GM19025 (cell line): ENCODE data around the gene SF1.

ENCODE experiments used
- ATAC-seq: cut with Tn5 transposase; IDR thresholded peaks from one replicate; pipeline ENCODE4 v1.9.1; 2021; ENCODE audit warnings: mild to moderate bottlenecking, low read depth, moderate library complexity; ENCODE audit not compliant: unreplicated experiment

Gene SF1

GRCh38 chr11:64751580-64751979 lies 26.8 kb downstream of the SF1 start:
- no peak for ATAC-seq

DNA sequence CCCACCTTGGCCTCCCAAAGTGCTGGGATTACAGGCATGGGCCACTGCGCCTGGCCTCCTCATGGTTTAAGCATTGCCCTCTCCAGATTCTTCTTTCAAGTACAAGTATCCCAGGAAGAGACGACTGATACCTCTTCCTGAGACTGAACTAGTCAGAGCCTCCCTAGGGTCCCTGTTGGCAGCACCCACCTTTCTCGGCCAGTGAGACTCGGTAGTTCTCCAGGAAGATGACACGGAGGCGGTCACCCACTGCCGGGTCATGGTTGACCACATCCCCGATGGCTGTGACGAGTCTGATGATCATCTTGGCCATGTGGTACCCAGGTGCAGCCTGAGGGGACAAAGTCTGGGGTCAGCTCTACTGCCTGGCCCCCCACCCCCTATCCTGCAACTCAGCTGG lies 27.2 kb downstream of the SF1 start:
- no peak for ATAC-seq

DNA sequence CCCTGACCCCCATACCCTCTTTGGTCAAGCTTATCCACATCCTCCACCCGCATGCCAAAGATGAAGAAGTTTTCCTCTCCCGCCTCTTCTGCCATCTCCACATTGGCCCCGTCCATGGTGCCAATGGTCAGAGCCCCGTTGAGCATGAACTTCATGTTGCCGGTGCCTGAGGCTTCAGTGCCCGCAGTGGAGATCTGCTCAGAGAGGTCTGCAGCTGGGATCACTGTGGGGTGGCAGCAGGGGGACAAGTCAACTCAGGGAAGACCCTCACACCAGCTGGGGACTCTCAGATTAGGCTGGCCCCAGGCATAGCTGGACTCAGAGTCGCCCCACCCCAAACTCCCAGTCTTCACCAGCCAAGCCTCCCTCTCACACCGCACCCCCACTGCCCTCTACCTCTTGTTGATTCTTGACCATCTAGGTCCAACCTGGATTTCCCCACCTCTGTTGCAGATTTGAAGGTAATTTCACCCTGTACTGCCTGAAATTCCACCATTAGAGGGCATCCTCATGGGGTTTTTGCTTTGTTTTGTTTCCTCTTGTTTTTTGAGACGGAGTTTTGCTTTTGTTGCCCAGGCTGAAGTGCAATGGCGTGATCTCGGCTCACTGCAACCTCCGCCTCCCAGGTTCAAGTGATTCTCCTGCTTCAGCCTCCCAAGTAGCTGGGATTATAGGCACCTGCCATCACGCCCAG lies 27.8 kb downstream of the SF1 start:
- no peak for ATAC-seq

DNA sequence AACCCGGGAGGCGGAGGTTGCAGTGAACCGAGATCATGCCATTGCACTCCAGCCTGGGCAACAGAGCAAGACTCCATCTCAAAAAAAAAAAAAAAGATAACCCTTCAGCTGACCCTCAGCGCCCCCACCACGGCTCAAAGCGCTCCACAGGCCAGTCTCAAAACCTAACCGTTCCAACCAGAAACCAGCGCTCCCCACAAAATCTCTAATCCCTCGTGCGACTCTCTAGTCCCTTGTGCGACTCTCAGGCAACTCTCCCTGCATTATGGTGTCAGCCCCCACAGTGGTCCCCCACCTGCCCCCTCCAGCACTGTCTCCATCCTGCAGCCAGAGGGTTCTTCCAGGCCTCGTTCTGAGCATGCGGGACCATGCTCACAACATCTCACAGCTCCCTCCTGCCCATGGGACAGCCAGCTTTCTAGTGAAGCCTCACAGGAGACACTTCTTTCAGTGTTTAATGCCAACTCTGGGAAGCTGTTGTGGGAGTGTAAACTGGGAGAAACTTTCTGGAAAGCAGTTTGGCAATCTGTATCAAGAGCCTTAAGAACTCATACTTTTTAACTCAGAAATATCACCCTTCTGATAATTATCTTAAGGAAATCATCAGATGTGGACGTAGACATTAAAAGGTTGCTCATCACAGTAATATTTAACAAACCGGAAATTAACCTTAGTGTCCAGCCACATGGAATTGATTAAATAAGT lies 30.2 kb downstream of the SF1 start:
- ATAC-seq, result no peak

DNA sequence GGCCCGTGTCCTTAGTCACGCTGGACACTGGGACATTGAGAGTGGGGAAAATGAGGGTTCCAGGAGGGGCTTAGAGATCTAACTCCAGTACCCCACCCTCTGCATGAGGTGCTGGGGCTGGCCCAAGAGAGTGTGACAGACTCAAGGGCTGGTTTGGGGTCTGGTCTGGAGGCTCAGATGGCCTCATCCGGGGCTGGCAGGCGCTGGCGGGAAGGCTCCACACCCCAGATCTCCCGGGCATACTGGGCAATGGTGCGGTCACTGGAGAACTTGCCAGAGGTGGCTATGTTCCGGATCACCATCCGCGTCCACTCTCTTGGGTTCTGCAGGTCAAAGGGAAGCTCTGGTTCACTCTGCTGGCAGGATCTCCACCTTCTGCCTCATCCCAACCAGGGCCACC lies 31.9 kb downstream of the SF1 start:
- no peak for ATAC-seq

DNA sequence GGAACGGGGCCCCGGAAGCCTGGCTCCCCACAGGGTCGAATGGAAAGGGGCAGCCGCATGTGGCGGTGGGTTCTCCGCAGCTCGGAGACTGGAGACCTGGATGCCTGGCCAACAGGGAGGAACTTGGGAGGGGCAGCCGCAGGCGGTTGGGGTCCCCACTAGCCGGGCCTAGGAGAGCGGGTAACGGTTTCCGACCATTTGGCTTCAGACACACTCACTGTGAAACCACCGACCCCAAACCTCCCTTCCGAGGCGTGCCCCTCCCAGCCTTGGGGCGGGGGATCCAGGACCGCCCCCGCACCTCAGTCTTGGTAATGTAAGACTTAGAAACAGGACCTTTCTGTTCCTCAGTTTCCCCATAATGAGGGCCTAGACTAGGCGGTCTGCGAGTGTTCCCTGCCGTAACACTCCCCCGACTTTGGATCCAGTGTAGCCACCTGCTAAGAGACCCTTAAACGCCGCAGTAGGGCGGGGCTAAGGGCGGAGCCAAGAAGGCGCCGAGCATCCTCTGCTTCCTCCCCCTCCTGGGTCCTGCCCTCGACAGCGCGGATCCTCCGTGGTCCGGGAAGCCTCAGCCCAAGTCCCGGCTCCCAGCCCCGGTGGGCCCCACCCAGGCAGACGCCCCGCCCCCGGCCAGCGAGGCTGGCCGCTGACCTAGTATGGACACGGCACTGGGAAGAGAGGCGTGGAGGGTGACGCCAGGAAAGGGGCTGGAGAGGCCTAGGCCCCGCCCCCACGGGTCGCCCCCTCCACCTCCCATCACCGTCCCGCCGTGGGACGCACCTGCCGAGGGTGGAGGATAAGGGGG lies 32.6 kb downstream of the SF1 start:
- ATAC-seq, result no peak

DNA sequence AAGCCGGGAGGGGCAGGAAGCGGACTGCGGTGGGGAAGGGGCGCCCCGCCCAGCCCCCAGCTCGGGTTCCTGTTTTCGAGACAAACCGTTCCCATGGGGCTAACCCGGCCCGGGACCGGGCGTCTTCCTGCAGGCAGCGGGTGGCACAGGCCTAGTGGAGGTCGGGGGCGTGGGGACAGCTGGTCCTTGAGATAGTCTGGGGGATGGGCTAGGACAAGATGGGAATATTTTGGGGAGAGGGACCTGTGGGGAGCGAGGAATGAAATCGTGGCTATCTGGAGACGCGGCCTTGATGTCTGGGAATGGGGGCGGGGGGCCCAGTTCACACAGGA lies 33.2 kb downstream of the SF1 start:
- ATAC-seq, result no peak

DNA sequence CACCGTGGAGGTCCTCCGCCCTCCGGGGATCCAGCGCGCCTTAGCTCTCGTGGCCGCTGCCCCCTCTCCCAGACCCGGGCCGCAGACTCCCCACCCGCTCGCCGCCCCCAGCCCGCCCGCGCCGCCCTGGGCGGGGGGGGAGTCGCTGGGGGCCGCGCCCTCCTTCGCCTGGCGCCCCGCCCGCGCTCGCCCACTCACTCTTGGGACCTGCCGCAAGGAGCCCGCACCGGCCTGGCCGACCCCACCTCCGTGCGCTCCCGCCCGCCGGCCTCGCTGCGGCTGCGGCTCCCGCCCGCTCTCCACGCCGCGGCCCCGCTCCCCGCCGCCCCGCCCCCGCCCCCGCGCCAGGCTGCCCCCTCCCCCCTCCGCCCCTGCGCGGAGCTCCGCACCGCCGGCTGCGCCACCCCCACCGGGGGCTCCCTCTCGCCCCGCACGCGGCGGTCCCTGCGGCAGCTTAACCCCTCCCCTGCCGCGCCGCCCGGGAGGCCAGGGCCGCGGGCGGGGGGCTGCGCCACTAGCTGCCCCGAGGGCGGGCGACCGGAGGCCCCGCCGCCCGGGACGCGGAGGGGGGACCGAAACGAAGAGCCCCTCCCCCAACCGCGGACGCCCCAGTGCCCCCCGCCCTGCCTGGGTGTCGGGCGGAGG lies 33.7 kb downstream of the SF1 start:
- ATAC-seq, result no peak

- ATAC-seq, result no peak
Observed at GRCh38 chr11:64743591-64744543, 34.5 kb downstream of the SF1 start, which contains the start of gene RASGRP2. Gene RASGRP2, minus strand, starts transcription at chr11:64744142. Its CDS starts 1,276 bp downstream, at chr11:64742866.

DNA sequence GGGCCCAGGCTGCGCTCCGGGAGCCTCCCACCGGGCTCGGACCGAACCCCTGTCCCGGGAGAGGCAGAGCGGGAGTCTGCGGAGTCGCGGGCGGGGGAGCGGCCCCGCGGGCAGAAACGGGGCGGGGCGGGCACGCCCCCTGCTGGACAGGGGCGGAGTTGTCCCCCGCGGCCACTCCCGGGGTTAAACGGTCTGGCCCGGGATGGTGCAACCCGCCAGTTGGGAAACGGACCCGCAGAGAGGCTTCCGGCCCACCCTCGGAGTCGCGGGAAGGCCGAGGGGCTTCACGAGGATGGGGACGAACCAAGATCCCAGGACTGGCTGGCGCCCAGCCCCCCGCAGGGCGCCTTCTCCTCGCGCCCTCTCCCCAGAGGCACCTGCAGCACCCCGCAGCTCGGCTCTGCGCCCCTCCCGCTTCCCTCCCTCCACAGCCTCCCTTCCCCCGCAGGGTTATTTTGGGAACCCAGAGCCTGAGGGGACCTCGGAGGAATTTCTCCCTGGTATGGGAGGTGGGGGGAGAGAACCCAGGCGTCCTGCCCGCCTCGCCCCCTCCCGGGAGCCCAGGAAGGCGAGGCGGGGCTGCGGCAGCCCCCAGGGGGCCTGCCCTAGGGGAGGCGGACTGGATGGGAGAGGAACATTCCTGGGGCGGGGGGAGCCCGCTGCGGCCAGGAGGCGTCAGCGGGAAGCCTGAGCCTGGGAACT lies 35.3 kb downstream of the SF1 start:
- no peak for ATAC-seq

DNA sequence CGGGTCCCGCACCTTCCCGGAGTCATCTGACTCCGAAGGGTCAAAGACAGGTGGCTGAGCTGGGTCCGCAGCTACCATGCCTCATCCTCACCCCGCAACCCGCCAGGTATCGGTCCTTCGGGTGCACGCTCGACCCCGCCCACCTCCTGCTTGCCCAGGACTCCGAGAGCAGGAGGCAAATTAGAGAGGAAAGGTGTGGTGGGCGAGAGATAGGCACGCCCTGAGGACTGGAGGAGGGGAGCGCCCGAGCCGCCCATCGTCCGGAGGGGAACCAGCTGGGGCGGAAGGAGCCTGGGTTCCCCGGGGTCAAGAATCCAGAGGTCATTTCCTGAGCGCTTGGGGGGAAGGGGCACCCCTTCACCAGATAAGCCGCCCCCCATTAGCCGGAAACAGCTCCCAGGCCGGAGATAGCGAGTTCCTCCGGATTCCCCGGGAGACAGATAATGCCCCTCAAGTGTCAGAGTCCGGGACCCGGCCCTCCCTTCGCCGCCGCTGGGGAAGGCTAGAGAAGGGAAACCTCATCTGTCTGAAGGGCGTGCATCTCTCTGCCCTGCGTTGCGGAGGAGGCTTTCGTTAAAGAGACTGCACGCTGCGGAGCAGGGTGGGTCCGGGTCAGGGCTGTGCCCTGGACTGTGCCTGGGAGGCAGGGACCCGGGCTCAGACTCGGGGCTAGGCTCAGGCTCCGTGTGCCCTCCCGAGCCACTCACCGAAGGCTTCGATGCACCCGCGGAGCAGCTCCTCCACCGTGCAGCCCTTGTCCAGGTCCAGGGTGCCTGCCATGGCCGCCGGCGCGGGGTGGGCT lies 36.1 kb downstream of the SF1 start:
- no peak for ATAC-seq

DNA sequence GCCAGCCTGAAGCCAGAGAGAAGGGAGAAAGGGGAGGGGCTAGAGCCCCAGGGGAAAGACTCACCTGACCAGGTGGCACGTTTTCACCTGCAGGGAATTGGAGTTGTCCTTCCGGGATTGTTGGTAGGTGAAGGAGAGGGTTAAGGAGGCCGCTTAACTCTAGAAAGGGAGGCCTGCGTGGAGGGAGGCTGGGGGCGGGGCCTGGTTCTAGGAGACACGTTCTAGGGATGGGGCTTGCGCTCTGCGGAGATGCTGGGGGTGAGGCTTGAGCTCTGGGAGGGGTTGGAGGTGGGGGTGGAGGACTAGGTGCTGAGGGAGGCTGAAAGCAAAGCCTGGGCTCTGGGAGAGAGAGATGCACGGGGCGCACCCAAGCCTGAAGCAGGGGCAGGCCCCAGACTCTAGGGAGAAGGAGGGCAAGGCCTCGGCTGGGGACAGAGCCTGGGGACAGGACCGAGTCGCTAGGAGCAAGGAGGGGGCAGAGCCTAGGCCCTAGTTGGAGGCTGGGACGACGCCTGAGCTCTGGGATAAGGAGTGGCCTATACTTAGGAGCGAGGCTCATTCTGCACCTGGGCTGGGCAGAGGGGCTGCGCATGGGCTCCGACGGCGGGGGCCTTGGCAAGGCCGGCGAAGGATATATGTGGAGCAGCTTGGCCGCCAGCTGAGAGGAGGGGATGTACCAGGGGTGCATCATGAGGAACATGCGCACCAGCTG lies 36.8 kb downstream of the SF1 start:
- ATAC-seq, result no peak

DNA sequence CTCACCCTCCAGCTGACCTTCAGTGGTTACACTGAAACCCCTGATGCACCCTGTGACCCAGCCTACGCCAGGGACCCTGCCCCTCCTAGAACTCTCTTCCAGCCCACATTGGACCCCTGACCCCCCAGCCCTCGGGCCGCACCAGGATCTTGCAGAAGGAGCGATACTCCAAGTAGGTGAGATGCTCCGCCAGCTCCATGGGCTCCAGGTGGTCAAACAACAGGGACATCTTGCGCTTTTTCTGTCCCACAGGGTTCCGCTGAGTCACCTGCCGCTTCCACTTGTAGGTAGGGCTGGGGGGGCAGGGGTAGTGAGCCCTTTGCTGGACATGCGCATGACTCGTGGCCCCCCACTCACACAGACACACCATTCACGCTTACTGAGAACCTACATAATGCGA lies 38.5 kb downstream of the SF1 start:
- no peak for ATAC-seq

DNA sequence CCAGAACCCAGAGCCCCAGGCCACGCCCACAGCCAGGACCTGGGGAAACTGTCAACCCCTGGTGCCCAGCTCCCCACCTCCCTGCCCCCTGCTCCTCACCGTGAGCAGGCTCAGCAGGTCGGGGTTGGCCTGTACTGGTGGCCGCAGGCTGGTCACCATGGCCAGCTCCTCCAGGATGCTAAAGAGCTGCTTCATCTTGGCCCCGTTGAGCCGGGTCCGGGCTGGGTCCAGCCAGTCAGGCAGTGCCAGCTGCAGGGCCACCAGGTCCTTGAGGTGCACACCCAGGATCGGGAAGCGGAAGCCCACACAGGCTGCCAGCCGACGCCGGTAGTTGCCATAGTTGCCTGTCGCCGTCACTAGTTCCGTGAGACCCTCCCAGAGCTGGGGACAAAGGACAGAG lies 41.7 kb downstream of the SF1 start:
- ATAC-seq, result no peak

DNA sequence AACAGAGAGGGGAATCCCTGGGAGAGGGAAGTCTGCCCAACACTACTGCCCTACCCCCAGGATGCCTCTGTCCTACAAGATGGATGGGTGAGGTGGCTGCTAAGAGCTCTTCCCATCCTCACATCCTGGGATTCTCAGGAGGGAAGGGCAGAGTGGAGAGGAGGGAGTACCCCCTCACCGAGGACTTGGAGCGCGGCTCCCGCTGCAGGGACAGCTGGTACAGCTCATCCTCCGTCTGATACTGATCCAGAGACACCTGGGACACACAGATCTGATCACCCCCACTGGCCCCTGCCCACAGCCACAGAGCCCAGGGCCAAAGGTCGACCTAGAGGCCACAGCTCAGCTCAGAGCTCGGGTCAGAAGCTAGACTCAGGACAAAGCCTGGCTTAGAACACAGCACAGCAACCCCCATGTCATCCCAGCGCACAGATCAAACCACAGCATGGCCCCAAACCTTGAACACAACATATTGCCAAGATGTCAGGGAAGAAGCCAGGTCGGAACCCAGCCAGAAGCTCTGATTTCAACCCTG lies 42.5 kb downstream of the SF1 start:
- ATAC-seq, result no peak

GRCh38 chr11:64734811-64735724 lies 43.3 kb downstream of the SF1 start:
- ATAC-seq, result no peak

- no peak for ATAC-seq
Observed at GRCh38 chr11:64731601-64732000, 46.7 kb downstream of the SF1 start.
